Lower leg skin (tissue), 4 donors: ENCODE data around the gene POLR2E. TPM values are rescaled to one million over a fixed set of nuclear protein-coding genes. Genes with fewer than 3 reads are reported as not detected.

Experiments used
- DNase-seq, 2 donors: peaks; one replicate each; pipeline ENCODE4 v3.0.0-alpha.2; 2019; ENCODE audit warnings: low spot score in 2 of 2
- H3K4me3 ChIP-seq: fragments of 200-600 bp; sonication (generic); 2 replicates; pipeline ENCODE4 v1.5.1; 2017; ENCODE audit warnings: mild to moderate bottlenecking, low read depth; ENCODE audit not compliant: poor library complexity, severe bottlenecking
- POLR2A ChIP-seq, 2 donors: fragments of 450-650 bp; IDR thresholded peaks; one replicate each; pipeline ENCODE4 v1.6.1; 2016 to 2017; ENCODE audit warnings: antibody characterized with exemption in 2 of 2, mild to moderate bottlenecking in 1 of 2, moderate library complexity in 1 of 2
- WGBS, 2 donors: methylation state at CpG; one replicate each; pipeline ENCODE4 v1.1.5; 2018; 5-methylcytosine and 5-hydroxymethylcytosine counted together
- intact Hi-C: fragments of 100-400 bp; cut with DNase I; formaldehyde crosslinking; loops from one replicate; pipeline ENCODE4 v1.15.0; 2023; ENCODE audit warnings: low total_unique reads
- total RNA-seq, 4 donors: library from RNA; depleted of rRNA; stranded (reverse); fragments of >200 nt; gene quantifications; one replicate each; pipeline ENCODE4 v1.1.0, GENCODE V29; 2016
- TF ChIP-seq, protein P1 (sequence below), 3 donors: fragments of 450-650 bp; IDR thresholded peaks; one replicate each; pipeline ENCODE4 v1.5.1; 2016; ENCODE audit warnings: antibody characterized with exemption in 3 of 3, mild to moderate bottlenecking in 3 of 3, moderate library complexity in 2 of 3

The POLR2E gene
- total RNA-seq, 4 donors from 2014 or later: 93.3 to 198 (median 123) TPM

DNA sequence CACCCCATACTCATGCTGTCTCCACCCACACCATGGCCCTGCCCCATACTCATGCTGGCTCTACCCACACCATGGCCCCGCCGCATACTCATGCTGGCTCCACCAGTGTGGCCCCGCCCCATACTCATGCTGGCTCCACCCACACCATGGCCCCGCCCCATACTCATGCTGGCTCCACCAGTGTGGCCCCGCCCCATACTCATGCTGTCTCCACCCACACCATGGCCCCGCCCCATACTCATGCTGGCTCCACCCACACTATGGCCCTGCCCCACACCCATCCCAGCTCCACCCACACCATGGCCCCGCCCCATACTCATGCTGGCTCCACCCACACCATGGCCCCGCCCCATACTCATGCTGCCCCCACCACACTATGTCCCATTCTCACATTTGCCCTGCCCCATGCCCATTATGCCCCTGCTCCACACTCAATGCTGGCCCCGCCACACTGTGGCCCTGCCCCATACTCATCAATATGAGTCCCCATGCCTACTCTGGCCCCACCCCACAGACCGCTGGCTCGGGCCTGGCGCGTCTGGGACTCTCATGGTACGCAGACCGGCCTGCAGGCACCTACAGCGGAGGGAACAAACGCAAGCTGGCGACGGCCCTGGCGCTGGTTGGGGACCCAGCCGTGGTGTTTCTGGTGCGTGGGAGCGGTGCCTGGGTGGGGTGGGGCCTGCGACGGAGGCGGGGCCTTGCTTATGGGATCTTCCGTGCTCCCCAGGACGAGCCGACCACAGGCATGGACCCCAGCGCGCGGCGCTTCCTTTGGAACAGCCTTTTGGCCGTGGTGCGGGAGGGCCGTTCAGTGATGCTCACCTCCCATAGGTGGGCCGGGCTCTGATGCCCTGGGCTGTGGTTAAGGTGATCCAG is 31.9 kb downstream of the POLR2E start:
- no peak for DNase-seq
- WGBS, 2 donors: 87 to 92% methylated on average over 29 to 37 of the region's 37 CpGs
- TF ChIP-seq, protein P1, sequence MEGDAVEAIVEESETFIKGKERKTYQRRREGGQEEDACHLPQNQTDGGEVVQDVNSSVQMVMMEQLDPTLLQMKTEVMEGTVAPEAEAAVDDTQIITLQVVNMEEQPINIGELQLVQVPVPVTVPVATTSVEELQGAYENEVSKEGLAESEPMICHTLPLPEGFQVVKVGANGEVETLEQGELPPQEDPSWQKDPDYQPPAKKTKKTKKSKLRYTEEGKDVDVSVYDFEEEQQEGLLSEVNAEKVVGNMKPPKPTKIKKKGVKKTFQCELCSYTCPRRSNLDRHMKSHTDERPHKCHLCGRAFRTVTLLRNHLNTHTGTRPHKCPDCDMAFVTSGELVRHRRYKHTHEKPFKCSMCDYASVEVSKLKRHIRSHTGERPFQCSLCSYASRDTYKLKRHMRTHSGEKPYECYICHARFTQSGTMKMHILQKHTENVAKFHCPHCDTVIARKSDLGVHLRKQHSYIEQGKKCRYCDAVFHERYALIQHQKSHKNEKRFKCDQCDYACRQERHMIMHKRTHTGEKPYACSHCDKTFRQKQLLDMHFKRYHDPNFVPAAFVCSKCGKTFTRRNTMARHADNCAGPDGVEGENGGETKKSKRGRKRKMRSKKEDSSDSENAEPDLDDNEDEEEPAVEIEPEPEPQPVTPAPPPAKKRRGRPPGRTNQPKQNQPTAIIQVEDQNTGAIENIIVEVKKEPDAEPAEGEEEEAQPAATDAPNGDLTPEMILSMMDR (IDR thresholded peaks at IDR 0.05): no peak
- TF ChIP-seq POLR2A (IDR thresholded peaks at IDR 0.05): no peak
- intact Hi-C loops: no loop called here
- H3K4me3 ChIP-seq: no peak overlapping the region

DNA sequence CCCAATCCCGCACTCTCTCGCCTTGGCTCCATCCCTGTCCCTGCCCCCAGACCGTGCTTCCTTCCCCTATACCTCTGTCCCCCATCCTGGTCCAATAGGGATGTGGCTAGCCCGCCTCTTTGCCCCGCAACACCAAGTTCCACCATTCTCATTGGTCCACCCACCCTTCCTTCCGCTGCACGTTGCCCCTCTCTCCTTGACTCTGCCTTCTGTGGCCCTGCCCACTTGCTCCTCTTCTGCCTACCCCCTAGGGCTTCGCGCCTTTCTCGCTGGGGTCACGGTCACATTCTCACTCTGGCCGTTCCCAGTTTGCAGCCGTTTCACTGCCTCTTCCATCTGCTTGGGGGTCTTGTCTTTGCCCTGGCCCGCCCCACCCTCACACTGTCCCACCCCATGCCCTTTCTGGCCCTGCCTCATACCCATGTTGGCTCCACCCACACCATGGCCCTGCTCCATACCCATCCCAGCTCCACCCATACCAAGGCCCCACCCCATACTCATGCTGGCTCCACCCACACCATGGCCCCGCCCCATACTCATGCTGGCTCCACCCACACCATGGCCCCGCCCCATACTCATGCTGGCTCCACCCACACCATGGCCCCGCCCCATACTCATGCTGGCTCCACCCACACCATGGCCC is 32.7 kb downstream of the POLR2E start:
- DNase-seq: no peak
- intact Hi-C loops: no loop called here
- TF ChIP-seq, protein P1 (IDR thresholded peaks at IDR 0.05): no peak
- TF ChIP-seq POLR2A (IDR thresholded peaks at IDR 0.05): no peak
- H3K4me3 ChIP-seq: no peak overlapping the region
- WGBS, 2 donors: 81 to 90% methylated on average over 17 of the region's 17 CpGs

DNA sequence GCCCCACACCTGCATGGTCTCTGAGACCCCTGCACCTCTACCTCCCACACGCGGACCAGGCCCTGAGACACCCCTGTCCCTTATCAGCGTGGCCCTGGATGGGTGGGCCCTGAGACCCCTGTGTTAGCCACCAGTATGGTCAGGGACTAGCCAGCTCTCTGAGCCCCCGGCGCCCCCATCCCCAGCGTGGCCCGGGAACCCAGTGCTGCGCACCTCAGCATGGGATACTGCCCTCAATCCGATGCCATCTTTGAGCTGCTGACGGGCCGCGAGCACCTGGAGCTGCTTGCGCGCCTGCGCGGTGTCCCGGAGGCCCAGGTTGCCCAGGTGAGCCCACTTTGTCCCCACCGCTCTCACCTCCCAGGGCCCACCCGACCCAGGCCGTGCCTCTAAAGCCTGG is 33.2 kb downstream of the POLR2E start:
- intact Hi-C loops: no loop called here
- DNase-seq: no peak
- no peak overlapping the region for H3K4me3 ChIP-seq
- TF ChIP-seq POLR2A (IDR thresholded peaks at IDR 0.05): no peak
- 91 to 93% methylated on average over 5 to 20 of the region's 20 CpGs for WGBS, 2 donors

DNA sequence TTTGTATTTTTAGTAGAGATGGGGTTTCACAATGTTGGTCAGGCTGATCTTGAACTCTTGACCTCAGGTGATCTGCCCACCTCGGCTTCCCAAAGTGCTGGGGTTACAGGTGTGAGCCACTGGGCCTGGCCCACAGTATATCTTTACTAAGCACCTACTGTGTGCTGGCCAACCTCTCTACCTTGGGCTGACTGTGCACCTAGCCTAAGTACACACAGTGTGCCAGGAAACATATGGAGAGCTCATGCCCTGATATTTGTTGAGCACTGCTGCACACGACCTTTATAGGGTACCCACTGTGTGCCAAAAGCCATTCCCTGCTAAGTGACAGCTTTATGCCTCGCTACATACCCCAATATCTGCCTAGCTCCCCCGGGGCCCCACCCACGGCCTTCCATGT is 34.5 kb downstream of the POLR2E start:
- TF ChIP-seq, protein P1 (IDR thresholded peaks at IDR 0.05): no peak
- TF ChIP-seq POLR2A (IDR thresholded peaks at IDR 0.05): no peak
- intact Hi-C loops: no loop called here
- no peak overlapping the region for H3K4me3 ChIP-seq
- DNase-seq: no peak
- 82 to 86% methylated on average over 5 of the region's 5 CpGs for WGBS, 2 donors

DNA sequence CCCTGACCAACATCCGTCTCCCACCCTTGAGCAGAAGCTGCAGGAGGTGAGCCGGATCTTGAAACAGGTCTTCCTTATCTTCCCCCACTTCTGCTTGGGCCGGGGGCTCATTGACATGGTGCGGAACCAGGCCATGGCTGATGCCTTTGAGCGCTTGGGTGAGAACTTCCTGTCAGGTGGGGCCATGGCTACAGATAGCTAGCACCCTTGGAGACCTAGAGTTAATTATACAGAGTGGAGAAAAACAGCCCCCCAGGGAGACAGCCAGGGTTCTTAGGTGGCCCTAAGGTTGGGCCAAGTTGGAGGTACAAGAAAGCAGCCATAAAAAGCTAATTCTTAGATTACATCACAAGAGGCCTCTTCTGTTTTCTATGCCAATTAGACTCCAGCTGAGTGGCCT is 37.1 kb downstream of the POLR2E start:
- H3K4me3 ChIP-seq: no peak overlapping the region
- DNase-seq: no peak
- TF ChIP-seq, protein P1 (IDR thresholded peaks at IDR 0.05): no peak
- no peak for TF ChIP-seq POLR2A (IDR thresholded peaks at IDR 0.05)
- intact Hi-C loops: no loop called here
- WGBS, 2 donors: 92 to 99% methylated on average over 5 of the region's 5 CpGs

DNA sequence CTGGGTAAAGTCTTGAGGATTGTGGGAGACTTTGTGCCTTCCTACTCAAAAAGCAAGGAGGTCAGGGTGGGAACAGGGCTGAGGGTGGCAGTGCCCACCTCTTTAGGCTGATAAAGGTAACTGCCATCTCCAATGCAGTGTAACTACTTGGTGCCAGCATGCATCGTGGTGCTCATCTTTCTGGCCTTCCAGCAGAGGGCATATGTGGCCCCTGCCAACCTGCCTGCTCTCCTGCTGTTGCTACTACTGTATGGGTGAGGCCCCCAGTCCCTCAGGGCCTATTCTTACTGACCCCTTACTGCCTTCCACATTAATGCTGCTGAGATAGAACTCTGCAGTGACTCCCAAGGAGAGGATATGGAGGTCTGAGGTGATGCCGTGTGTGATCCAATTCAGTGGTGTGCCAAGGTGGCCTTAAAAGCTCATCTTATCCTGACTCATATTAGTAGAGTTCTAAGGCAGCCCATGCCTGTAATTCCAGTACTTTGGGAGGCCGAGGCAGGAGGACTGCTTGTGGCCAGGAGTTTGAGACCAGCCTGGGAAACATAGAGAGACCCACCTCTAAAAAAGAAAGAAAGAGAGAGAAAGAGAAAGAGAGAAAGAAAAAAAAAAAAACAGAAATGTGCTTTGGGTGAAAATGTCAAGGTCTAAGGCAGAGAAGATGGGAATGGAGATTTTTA is 37.9 kb downstream of the POLR2E start:
- H3K4me3 ChIP-seq: no peak overlapping the region
- intact Hi-C loops: no loop called here
- WGBS, 2 donors: 49 to 53% methylated on average over 3 of the region's 3 CpGs
- TF ChIP-seq POLR2A (IDR thresholded peaks at IDR 0.05): no peak
- TF ChIP-seq, protein P1 (IDR thresholded peaks at IDR 0.05): no peak
- no peak for DNase-seq
